Mesenchymal stem cell (in vitro differentiated cells and primary cell): ENCODE measurements around the gene PMEPA1.

Experiments
- DNase-seq: peaks from one replicate; pipeline ENCODE4 v3.0.0-alpha.2; 2013
- H2AFZ ChIP-seq: one replicate; pipeline ENCODE4 v1.6.1; 2013; ENCODE audit warnings: low read depth, mild to moderate bottlenecking, control low read depth, inconsistent platforms, low read length, moderate library complexity
- H2AK5ac ChIP-seq: 2 replicates; pipeline ENCODE4 v1.6.1; 2013; ENCODE audit warnings: low read length, moderate library complexity, mild to moderate bottlenecking, inconsistent platforms; ENCODE audit not compliant: severe bottlenecking
- H2BK120ac ChIP-seq: one replicate; pipeline ENCODE4 v1.6.1; 2013; ENCODE audit warnings: low read depth, mild to moderate bottlenecking, inconsistent platforms, low read length, moderate library complexity
- H2BK12ac ChIP-seq, 2 experiments: one replicate each; pipeline ENCODE4 v1.6.1; 2013; ENCODE audit warnings: inconsistent platforms in 2 of 2, low read length in 2 of 2, mild to moderate bottlenecking in 2 of 2, moderate library complexity in 2 of 2, control low read depth in 1 of 2
- H2BK15ac ChIP-seq: one replicate; pipeline ENCODE4 v1.6.1; 2013; ENCODE audit warnings: mild to moderate bottlenecking, low read depth, inconsistent platforms; ENCODE audit not compliant: poor library complexity, severe bottlenecking
- H2BK5ac ChIP-seq: 2 replicates; pipeline ENCODE4 v1.6.1; 2013; ENCODE audit warnings: low read depth, mild to moderate bottlenecking, low read length, control low read depth, inconsistent platforms; ENCODE audit not compliant: poor library complexity, severe bottlenecking
- H3K14ac ChIP-seq, 2 experiments: one replicate each; pipeline ENCODE4 v1.6.1; 2013; ENCODE audit warnings: inconsistent platforms in 2 of 2, low read length in 2 of 2, control low read depth in 1 of 2, mild to moderate bottlenecking in 1 of 2, moderate library complexity in 1 of 2
- H3K18ac ChIP-seq, 2 experiments: one replicate each; pipeline ENCODE4 v1.6.1; 2013; ENCODE audit warnings: inconsistent platforms in 2 of 2, low read length in 2 of 2, control low read depth in 1 of 2, low read depth in 1 of 2, mild to moderate bottlenecking in 1 of 2
- H3K23ac ChIP-seq, 2 experiments: one replicate each; pipeline ENCODE4 v1.6.1; 2013; ENCODE audit warnings: inconsistent platforms in 2 of 2, low read length in 2 of 2, mild to moderate bottlenecking in 2 of 2, moderate library complexity in 2 of 2, control low read depth in 1 of 2
- H3K27ac ChIP-seq: 2 replicates; pipeline ENCODE4 v1.5.1; 2013; ENCODE audit warnings: mild to moderate bottlenecking, moderate library complexity, low read length, control low read depth, inconsistent platforms; ENCODE audit not compliant: poor library complexity, severe bottlenecking
- H3K27me3 ChIP-seq, 2 experiments: 2 replicates each; pipeline versions ENCODE4 v1.6.1 to v1.7.0; 2013; ENCODE audit warnings: low read length in 2 of 2, mild to moderate bottlenecking in 2 of 2, moderate library complexity in 2 of 2, control low read depth in 1 of 2, inconsistent platforms in 1 of 2; ENCODE audit not compliant: control insufficient read depth in 1 of 2, insufficient read depth in 1 of 2
- H3K36me3 ChIP-seq, 2 experiments: 2 replicates each; pipeline versions ENCODE4 v1.6.1 to v1.7.0; 2013; ENCODE audit warnings: low read length in 2 of 2, control low read depth in 1 of 2, inconsistent platforms in 1 of 2, low read depth in 1 of 2, mild to moderate bottlenecking in 1 of 2; ENCODE audit not compliant: insufficient read depth in 2 of 2, control insufficient read depth in 1 of 2
- H3K4ac ChIP-seq, 2 experiments: one replicate each; pipeline ENCODE4 v1.6.1; 2013; ENCODE audit warnings: inconsistent platforms in 2 of 2, low read length in 2 of 2, mild to moderate bottlenecking in 2 of 2, moderate library complexity in 2 of 2, control low read depth in 1 of 2, low read depth in 1 of 2
- H3K4me1 ChIP-seq: 2 replicates; pipeline ENCODE4 v1.6.1; 2013; ENCODE audit warnings: low read depth, low read length, control low read depth; ENCODE audit not compliant: control insufficient read depth, insufficient read depth
- H3K4me2 ChIP-seq: 2 replicates; pipeline ENCODE4 v1.6.1; 2013; ENCODE audit warnings: low read length, mild to moderate bottlenecking, inconsistent platforms; ENCODE audit not compliant: poor library complexity, severe bottlenecking
- H3K4me3 ChIP-seq, 2 experiments: 2 replicates each; pipeline versions ENCODE4 v1.5.1 to v1.7.0; 2013; ENCODE audit warnings: low read length in 2 of 2, mild to moderate bottlenecking in 2 of 2, control low read depth in 1 of 2, low read depth in 1 of 2; ENCODE audit not compliant: insufficient read depth in 1 of 2
- H3K79me1 ChIP-seq: replicated peaks from 2 replicates; pipeline ENCODE4 v1.6.1; 2013; ENCODE audit warnings: mild to moderate bottlenecking, control low read depth, low read length, inconsistent platforms; ENCODE audit not compliant: poor library complexity, severe bottlenecking
- H3K9ac ChIP-seq: 2 replicates; pipeline ENCODE4 v1.7.0; 2013; ENCODE audit warnings: mild to moderate bottlenecking, low read length, moderate library complexity
- H3K9me3 ChIP-seq: 2 replicates; pipeline ENCODE4 v1.7.0; 2013; ENCODE audit warnings: mild to moderate bottlenecking, low read length; ENCODE audit not compliant: control insufficient read depth
- H4K8ac ChIP-seq: one replicate; pipeline ENCODE4 v1.6.1; 2013; ENCODE audit warnings: inconsistent platforms, mild to moderate bottlenecking, low read length, moderate library complexity
- H4K91ac ChIP-seq: one replicate; pipeline ENCODE4 v1.6.1; 2013; ENCODE audit warnings: mild to moderate bottlenecking, low read length, inconsistent platforms
- WGBS: methylation state at CpG from one replicate; pipeline ENCODE4 v1.1.7; 2013; ENCODE audit warnings: mixed read lengths; 5-methylcytosine and 5-hydroxymethylcytosine counted together

Gene PMEPA1

GRCh38 chr20:57716901-57717300, 7.1 kb upstream of the PMEPA1 start:
- H2BK15ac ChIP-seq, result no peak overlapping the region
- H3K14ac ChIP-seq, result no peak overlapping the region
- no peaks in the 10 kb centered on the region for H3K36me3 ChIP-seq
- H3K27ac ChIP-seq, result no peak overlapping the region
- H3K79me1 ChIP-seq, result no peaks in the 10 kb centered on the region
- H4K8ac ChIP-seq, result no peak overlapping the region
- H3K23ac ChIP-seq, result no peak overlapping the region
- no peak overlapping the region for H3K4ac ChIP-seq
- H3K9me3 ChIP-seq, result no peaks in the 10 kb centered on the region
- H3K9ac ChIP-seq, result no peak overlapping the region
- no peak overlapping the region for H2BK12ac ChIP-seq
- no peak overlapping the region for H2BK5ac ChIP-seq
- no peak overlapping the region for H2AFZ ChIP-seq
- H3K4me2 ChIP-seq, result no peak overlapping the region
- H2AK5ac ChIP-seq, result no peak overlapping the region
- H4K91ac ChIP-seq, result no peak overlapping the region
- WGBS, result 94% methylated on average over 1 of the region's 3 CpGs
- peaks cover 35% of the 10 kb centered on the region for H3K4me1 ChIP-seq
- DNase-seq, result no peak
- no peak overlapping the region for H3K18ac ChIP-seq
- H2BK120ac ChIP-seq, result no peak overlapping the region
- peaks cover 10 to 17% of the 10 kb centered on the region in 2 experiments for H3K27me3 ChIP-seq
- H3K4me3 ChIP-seq, result no peak overlapping the region

- Histone ChIP-seq H3K79me1 (peaks cover 1% of the 10 kb centered on the region), H2AFZ (no peak overlapping the region), H4K91ac (no peak overlapping the region), H2BK12ac (no peak overlapping the region), H3K36me3 (no peaks in the 10 kb centered on the region), H3K4me3 (no peak overlapping the region), H3K9me3 (no peaks in the 10 kb centered on the region), H3K27me3 (peaks cover 6 to 11% of the 10 kb centered on the region in 2 experiments), H2BK120ac (no peak overlapping the region), H2BK5ac (no peak overlapping the region), H3K9ac (no peak overlapping the region), H2BK15ac (no peak overlapping the region), H3K23ac (no peak overlapping the region), H3K18ac (no peak overlapping the region), H2AK5ac (no peak overlapping the region), H3K4me2 (no peak overlapping the region), H3K14ac (no peak overlapping the region), H3K4me1 (peaks cover 38% of the 10 kb centered on the region), H4K8ac (no peak overlapping the region), H3K27ac (no peak overlapping the region), H3K4ac (no peak overlapping the region)
- peak; percentile 50 for DNase-seq
- WGBS, result 61% methylated on average over 1 of the region's 3 CpGs
Measured at GRCh38 chr20:57716202-57716601, 6.4 kb upstream of the PMEPA1 start.

GRCh38 chr20:57715268-57715904, 5.6 kb upstream of the PMEPA1 start:
- Histone ChIP-seq H2BK120ac (no peak overlapping the region), H3K36me3 (no peaks in the 10 kb centered on the region), H3K9ac (no peak overlapping the region), H3K23ac (no peak overlapping the region), H2BK12ac (no peak overlapping the region), H2AFZ (no peak overlapping the region), H2BK5ac (no peak overlapping the region), H3K9me3 (no peaks in the 10 kb centered on the region), H3K4me1 (peaks cover 42% of the 10 kb centered on the region), H3K79me1 (peaks cover 1% of the 10 kb centered on the region), H3K4me3 (no peak overlapping the region), H3K14ac (no peak overlapping the region), H4K8ac (no peak overlapping the region), H2BK15ac (no peak overlapping the region), H3K27me3 (peaks cover 0 to 4% of the 10 kb centered on the region in 2 experiments), H3K18ac (no peak overlapping the region), H3K4ac (no peak overlapping the region), H3K4me2 (no peak overlapping the region), H4K91ac (no peak overlapping the region), H3K27ac (no peak overlapping the region), H2AK5ac (peak overlapping the region; percentile 56)
- 91% methylated on average over 14 of the region's 15 CpGs for WGBS
- no peak for DNase-seq

- Histone ChIP-seq H2AFZ (no peak overlapping the region), H3K4me1 (peaks cover 42% of the 10 kb centered on the region), H3K27ac (no peak overlapping the region), H2BK15ac (no peak overlapping the region), H3K18ac (no peak overlapping the region), H2AK5ac (no peak overlapping the region), H3K27me3 (no peaks in the 10 kb centered on the region), H2BK5ac (no peak overlapping the region), H4K8ac (no peak overlapping the region), H3K36me3 (no peaks in the 10 kb centered on the region), H3K79me1 (peaks cover 1% of the 10 kb centered on the region), H3K9me3 (no peaks in the 10 kb centered on the region), H3K4me3 (no peak overlapping the region), H2BK120ac (no peak overlapping the region), H3K4me2 (no peak overlapping the region), H2BK12ac (no peak overlapping the region), H3K4ac (no peak overlapping the region), H3K14ac (peak overlapping the region in 1 of 2 experiments; percentile 56), H3K9ac (no peak overlapping the region), H4K91ac (no peak overlapping the region), H3K23ac (no peak overlapping the region)
- DNase-seq, result peak; percentile 52
- 82% methylated on average over 23 of the region's 23 CpGs for WGBS
Measured at GRCh38 chr20:57714409-57715267, 4.8 kb upstream of the PMEPA1 start.
